ENCODE data around the gene FCRL4.
"Not testable (repeated sequence)": the region's sequence is repeated elsewhere in the genome, so short reads cannot be mapped to it uniquely, and the experiment has no call there.

FCRL4 gene

DNA sequence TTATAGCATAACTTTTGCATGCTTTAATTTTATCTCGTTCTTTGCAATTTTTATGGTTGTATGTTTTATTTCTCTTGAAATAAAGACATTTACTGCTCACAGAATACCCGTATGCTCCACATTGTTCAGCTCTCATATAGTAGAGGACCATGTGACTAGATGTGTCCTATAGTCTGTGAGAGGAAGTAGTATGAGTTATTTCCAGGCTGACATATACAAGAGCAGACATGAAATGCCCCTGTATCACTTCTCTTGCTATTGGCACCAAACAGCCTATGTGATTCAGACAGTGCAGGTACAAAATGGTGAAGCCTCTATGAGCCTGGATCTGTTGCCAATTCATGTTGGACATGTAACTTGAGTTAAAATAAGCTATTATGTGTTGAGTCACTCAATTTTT is 39.8 kb downstream of the FCRL4 start:
- in situ Hi-C loops (cut with MboI; ENCODE audit: low sequenced_read_pairs): no loop called here

DNA sequence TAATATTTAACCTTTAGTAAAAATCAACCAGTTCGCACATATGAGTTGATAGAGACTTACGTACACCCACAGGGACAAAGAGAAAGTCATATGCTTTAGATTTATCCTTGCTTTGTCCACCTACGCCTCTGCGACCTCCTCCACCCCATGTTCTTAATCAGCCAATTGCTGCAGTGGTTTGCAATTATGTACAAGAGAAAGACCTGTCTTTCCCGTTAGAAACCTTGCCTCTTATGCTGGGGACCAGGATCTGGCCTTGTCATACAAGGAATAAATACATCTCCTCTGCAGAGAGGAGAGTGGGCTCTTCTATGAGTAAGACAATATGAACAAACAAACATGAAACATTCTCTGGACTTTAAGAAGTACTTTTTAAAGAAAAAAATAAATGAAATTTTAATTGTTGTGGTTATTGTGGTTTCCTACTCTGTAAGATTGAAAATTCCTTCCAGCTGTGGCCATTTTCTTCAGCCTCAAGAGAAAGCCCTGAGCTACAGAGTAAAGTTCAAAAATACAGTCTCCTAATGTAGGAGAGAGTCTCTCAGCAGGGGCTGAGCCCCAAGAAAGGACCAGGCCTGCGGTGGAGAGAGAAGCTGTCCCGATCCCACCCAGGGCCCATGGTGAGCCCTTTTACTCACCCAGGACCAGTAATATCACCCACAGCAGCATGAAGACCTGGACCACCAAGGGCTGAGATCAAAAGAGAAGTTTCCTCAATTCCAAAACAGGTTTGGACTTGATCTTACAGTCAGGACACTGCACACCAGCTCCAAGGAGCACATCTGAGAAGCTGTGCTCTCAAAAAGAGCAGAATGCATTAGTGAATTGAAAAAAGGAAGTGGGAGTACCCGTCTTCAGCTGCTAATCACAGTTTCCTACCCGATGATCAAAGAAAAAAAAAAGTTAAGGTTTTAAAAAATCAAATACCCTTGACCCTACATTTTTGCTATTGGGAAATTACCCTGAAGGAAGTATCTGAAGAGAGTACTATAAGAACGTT is 45.9 kb downstream of the FCRL4 start, which contains the start of gene FCRL5:
TSS of gene FCRL5 (minus strand) at position 822 of the 1,000 bp plus-strand sequence. CDS start at position 669, 153 bp downstream.
- in situ Hi-C loops (cut with MboI; ENCODE audit: low sequenced_read_pairs): no loop called here

DNA sequence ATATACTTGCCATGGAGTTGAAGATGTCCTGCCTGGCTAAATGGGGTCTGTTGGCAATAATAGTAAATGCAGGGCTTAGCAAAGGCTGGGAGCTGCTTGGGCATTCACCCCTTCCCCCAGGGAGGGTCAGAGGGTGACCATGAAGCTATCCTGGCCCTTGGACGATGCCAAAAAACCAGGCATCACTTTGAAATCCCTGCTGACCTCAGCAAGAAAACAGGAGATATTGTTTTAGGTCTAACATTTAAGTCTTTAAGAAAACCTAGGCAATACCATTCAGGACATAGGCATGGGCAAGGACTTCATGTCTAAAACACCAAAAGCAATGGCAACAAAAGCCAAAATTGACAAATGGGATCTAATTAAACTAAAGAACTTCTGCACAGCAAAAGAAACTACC is 49.8 kb downstream of the FCRL4 start:
- in situ Hi-C loops (cut with MboI; ENCODE audit: low sequenced_read_pairs): not testable (repeated sequence)

DNA sequence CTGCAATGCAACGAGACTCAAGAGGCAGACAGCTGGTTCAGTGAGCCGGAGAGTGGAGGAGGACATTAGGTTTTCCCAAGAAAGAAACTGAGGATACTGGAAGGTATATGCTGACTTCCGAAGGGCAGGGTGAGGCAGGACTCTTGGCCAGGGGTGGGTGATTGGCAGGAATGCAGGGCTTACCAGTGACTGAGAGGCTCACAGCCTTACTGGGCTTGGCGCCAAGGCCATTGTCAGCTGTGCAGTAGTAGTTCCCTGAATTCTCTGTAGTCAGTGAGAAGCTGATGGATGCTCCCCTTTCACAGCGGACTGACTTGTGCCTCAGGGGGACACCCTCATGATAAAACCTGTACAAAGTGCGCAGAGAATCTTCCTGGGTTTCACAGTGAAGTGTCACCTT is 55.2 kb downstream of the FCRL4 start:
- in situ Hi-C loops (cut with MboI; ENCODE audit: low sequenced_read_pairs): no loop called here

DNA sequence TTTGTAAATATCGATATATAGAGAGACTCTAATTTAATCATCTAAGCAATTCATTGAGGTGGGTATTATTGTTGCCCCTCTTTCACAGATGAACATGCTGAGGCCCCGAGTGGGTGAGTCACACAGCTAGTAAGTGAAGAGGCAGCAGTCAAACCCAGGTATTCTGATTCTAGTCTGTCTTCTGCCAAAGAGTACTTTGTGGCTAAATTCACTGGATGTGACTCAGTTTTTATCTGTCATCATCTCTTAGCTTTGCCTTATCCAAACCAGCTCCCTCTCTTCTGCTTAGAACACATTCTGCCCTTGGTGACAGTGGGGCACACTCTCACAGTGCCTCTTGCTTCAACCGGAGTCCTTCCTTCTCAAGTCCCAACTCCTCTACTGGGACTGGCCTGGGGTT is 57.0 kb downstream of the FCRL4 start:
- in situ Hi-C loops (cut with MboI; ENCODE audit: low sequenced_read_pairs): no loop called here

DNA sequence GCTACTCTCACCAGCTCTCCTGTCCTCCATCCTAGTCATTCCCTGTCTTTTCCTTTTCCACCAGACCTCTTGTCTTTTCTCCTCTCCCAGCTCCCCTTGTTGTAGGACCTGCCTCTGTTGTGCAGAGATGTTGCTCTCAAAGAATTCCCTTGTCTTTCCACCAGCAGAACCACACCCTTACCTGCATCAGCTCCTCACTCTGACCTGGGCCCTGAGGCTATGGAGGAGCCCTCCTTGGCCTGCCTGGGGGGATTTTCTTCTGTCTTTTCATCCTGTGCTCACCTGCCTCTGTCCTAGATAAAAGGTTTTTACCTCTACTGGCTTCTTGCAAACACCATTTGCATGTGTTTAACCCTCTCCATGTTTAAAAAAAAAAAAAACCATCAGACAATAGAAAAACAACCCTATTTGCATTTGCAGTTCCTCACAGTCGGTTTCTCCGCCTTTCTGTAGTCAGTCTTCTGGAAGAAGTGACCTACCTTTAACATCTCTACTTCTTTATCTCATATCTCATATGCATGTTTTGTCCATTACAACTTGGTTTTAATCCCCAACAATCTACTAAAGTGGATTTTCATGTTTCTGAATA is 57.6 kb downstream of the FCRL4 start:
- in situ Hi-C loops (cut with MboI; ENCODE audit: low sequenced_read_pairs): no loop called here

DNA sequence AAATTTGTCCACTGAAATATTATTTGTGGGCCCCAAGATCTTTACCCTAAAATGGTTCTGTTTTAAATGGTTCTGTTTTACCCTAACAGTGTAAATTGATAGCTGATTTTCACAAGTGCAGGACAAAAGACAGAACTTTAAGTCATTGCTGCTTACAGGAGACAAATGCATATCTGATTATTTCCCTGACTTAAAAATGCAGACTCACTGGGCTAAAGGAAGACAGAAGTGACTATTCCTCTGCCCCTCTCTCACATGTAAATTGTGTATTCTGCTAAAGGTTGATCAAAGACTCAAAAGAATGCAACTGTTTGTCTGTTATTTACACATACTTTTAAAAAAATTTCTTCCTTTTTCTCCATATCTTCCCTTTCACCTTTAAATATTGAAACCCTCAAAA is 58.3 kb downstream of the FCRL4 start:
- in situ Hi-C loops (cut with MboI; ENCODE audit: low sequenced_read_pairs): no loop called here

DNA sequence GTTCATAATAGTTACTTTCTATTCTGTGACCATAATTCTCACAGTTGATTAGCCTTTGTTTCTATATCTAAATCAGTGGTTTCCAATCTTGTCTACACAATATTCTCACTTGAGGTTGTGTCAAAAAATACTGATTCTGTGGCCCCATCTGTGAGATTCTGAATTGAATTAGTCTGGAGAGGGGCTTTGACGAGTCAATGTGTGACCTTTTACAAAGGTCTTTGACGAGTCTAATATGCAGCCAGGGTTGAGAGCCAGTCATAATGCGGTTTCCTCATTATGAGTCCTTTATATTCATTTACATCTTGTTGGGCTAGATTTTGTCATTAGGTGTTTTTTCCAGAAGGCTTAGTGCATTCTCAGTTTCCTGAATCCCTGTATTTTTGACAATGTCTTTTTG is 65.3 kb downstream of the FCRL4 start:
- in situ Hi-C loops (cut with MboI; ENCODE audit: low sequenced_read_pairs): no loop called here

DNA sequence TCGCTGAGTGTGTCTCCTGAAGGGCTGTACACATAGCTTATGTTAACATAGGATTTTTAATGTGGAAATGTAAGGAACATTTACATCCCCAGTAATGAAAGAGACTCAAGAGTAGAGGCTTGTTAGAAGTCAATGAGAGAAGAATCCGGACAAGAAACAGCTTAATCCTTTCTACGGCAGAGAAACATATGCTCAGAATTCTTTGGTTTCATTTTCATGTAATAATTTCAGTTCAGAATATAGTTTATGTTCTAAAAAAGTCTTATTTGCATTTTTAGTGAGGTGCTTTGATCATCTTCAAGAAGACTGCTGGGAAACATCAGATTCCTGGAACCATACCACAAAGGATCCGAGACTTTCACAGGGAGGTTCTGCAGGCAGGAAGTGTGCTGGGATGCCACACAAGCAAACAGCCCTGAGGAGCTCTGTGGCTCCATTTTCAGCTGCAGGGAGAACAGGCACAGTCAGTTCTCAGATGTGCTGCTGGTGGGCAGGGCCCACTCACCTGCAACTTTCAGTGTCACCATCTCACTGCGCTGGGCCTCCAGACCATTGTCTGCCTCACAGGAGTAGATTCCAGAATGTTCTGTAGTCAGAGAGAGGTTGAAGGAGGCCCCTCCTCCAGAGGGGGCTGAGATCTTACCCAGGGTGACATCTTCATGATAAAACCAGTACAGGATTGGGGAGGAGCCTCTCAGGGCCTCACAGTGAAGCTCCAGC is 74.0 kb downstream of the FCRL4 start:
- in situ Hi-C loops (cut with MboI; ENCODE audit: low sequenced_read_pairs): no loop called here

All from HL-60/S4 (cell line).